ENCODE measurements around the gene ANKRD53.

ANKRD53 gene

GRCh38 chr2:70962885-70963878 is 15.2 kb upstream of the ANKRD53 start:
- no peak overlapping the region for H3K27ac ChIP-seq (ENCODE audit: low read depth, low read length)

DNA sequence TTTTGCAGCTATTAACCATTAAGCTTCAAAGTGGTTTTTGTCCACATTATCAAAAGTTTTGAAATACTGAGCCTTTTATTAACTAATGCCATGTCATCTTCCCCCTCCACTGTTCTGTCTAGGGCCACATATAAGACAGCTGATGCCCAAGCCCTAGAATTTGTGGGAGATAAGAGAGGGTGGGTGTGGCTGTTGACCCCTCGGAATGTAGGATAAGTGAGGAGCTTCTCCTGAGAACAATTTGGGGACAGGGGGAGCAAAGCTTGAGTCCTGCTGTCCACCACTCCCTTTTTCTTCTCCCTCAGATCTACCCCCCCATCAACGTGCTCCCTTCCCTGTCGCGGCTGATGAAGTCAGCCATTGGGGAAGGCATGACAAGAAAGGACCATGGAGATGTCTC is 14.3 kb upstream of the ANKRD53 start:
- H3K9me2 ChIP-seq (replicated peaks; ENCODE audit: control insufficient read depth, low read length), result no peaks in the 10 kb centered on the region
- no peaks in the 10 kb centered on the region for H3K79me2 ChIP-seq (ENCODE audit: control insufficient read depth, low read length)
- H3K4me1 ChIP-seq (ENCODE audit: control insufficient read depth, low read length), result peaks cover 3% of the 10 kb centered on the region; the same call in 1 of the 2 replicates
- H3K4me2 ChIP-seq (ENCODE audit: low read length), result no peak overlapping the region
- H3F3A ChIP-seq (ENCODE audit: control insufficient read depth, insufficient read depth), result no peaks in the 10 kb centered on the region
- H3K27me3 ChIP-seq (ENCODE audit: control insufficient read depth, low read length), result no peaks in the 10 kb centered on the region
- no peak for TF ChIP-seq CTCF (IDR thresholded peaks at IDR 0.05; ENCODE audit: low read depth, low read length, poor library complexity, severe bottlenecking)
- TF ChIP-seq EZH2phosphoT487 (IDR thresholded peaks at IDR 0.05; ENCODE audit: borderline replicate concordance, low read length), result no peak
- no peaks in the 10 kb centered on the region for H4K20me1 ChIP-seq (ENCODE audit: control insufficient read depth, insufficient read depth, low read depth, low read length)
- no peaks in the 10 kb centered on the region for H3K36me3 ChIP-seq (ENCODE audit: control insufficient read depth, low read length)
- H3K4me3 ChIP-seq (ENCODE audit: low read length), result no peak overlapping the region
- no peaks in the 10 kb centered on the region for H3K9me3 ChIP-seq (ENCODE audit: control insufficient read depth, insufficient read depth, low read length)
- no peak overlapping the region for H3K27ac ChIP-seq (ENCODE audit: low read depth, low read length)

More at GRCh38 chr2:70962885-70963878, 15.2 kb upstream of the ANKRD53 start:
- H3K4me1 ChIP-seq (ENCODE audit: control insufficient read depth, low read length), result peaks cover 9% of the 10 kb centered on the region
- no peaks in the 10 kb centered on the region for H3F3A ChIP-seq (ENCODE audit: control insufficient read depth, insufficient read depth)
- H4K20me1 ChIP-seq (ENCODE audit: control insufficient read depth, insufficient read depth, low read depth, low read length), result no peaks in the 10 kb centered on the region
- no peaks in the 10 kb centered on the region for H3K36me3 ChIP-seq (ENCODE audit: control insufficient read depth, low read length)
- no peak overlapping the region for H3K4me2 ChIP-seq (ENCODE audit: low read length)
- no peaks in the 10 kb centered on the region for H3K79me2 ChIP-seq (ENCODE audit: control insufficient read depth, low read length)
- H3K9me2 ChIP-seq (replicated peaks; ENCODE audit: control insufficient read depth, low read length), result no peaks in the 10 kb centered on the region
- H3K27me3 ChIP-seq (ENCODE audit: control insufficient read depth, low read length), result no peaks in the 10 kb centered on the region
- H3K9me3 ChIP-seq (ENCODE audit: control insufficient read depth, insufficient read depth, low read length), result no peaks in the 10 kb centered on the region
- TF ChIP-seq CTCF (IDR thresholded peaks at IDR 0.05; ENCODE audit: low read depth, low read length, poor library complexity, severe bottlenecking), result no peak
- no peak overlapping the region for H3K4me3 ChIP-seq (ENCODE audit: low read length)

DNA sequence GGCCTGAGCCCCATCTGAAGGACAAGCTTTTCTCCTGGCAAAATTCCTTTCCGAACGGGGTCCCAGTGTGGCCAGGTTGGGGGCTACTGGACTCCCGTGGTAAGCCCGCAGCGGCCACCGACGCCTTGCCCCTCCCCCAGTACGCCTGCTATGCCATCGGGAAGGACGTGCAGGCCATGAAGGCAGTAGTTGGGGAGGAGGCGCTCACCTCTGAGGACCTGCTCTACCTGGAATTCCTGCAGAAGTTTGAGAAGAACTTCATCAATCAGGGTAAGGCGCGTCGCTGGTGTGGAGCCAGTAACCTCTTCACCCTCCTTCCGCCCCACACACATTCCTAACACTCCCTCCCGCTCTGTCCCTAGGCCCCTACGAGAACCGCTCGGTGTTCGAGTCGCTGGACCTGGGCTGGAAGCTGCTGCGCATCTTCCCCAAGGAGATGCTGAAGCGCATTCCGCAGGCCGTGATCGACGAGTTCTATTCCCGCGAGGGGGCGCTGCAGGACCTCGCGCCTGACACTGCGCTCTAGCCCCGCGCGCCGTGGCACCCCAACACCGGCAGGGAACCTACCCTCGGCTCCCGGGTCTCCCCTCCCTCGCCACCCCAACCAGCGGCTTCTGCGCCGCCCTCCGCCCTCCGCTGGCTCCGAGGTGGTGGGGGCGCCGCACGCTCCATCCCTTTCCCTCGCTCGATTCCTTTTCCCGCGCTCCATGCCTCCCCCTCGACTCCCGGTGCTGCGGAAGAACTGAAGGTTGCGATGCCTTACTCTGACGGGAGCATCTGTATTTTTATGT is 13.6 kb upstream of the ANKRD53 start:
- H3F3A ChIP-seq (ENCODE audit: control insufficient read depth, insufficient read depth), result no peaks in the 10 kb centered on the region
- H4K20me1 ChIP-seq (ENCODE audit: control insufficient read depth, insufficient read depth, low read depth, low read length), result no peaks in the 10 kb centered on the region
- H3K9me2 ChIP-seq (replicated peaks; ENCODE audit: control insufficient read depth, low read length), result no peaks in the 10 kb centered on the region
- no peak overlapping the region for H3K27ac ChIP-seq (ENCODE audit: low read depth, low read length)
- H3K79me2 ChIP-seq (ENCODE audit: control insufficient read depth, low read length), result no peaks in the 10 kb centered on the region
- no peaks in the 10 kb centered on the region for H3K27me3 ChIP-seq (ENCODE audit: control insufficient read depth, low read length)
- peaks cover 3% of the 10 kb centered on the region; the same call in 1 of the 2 replicates for H3K4me1 ChIP-seq (ENCODE audit: control insufficient read depth, low read length)
- H3K4me2 ChIP-seq (ENCODE audit: low read length), result peak overlapping the region; percentile 72
- no peaks in the 10 kb centered on the region for H3K9me3 ChIP-seq (ENCODE audit: control insufficient read depth, insufficient read depth, low read length)
- TF ChIP-seq CTCF (IDR thresholded peaks at IDR 0.05; ENCODE audit: low read depth, low read length, poor library complexity, severe bottlenecking), result peak; percentile 90
- no peak for TF ChIP-seq EZH2phosphoT487 (IDR thresholded peaks at IDR 0.05; ENCODE audit: borderline replicate concordance, low read length)
- H3K4me3 ChIP-seq (ENCODE audit: low read length), result peak overlapping the region; percentile 64
- no peaks in the 10 kb centered on the region for H3K36me3 ChIP-seq (ENCODE audit: control insufficient read depth, low read length)

Measured in DOHH2 (cell line).